H54 (cell line): ENCODE data around the gene PDE2A.
A peak's percentile ranks its signal among the peaks of the same experiment; 100 is the strongest.

Experiments used
- DNase-seq: peaks from one replicate; pipeline ENCODE4 v3.0.0; 2011; ENCODE audit warnings: low spot score, mixed read lengths; ENCODE audit not compliant: insufficient read length
- FAIRE-seq: peaks from 3 replicates; lab custom pipeline; 2011; peaks lifted over from hg19 to GRCh38; lab: Jason Lieb, UNC
- POLR2A ChIP-seq: IDR thresholded peaks from 2 replicates; pipeline ENCODE4 v1.6.1; 2011; ENCODE audit warnings: low read depth, mild to moderate bottlenecking, low read length

PDE2A gene

GRCh38 chr11:72637198-72637597, 37.0 kb downstream of the PDE2A start:
- TF ChIP-seq POLR2A = no peak
- FAIRE-seq = no peak

GRCh38 chr11:72636376-72636775, 37.8 kb downstream of the PDE2A start:
- FAIRE-seq = no peak
- TF ChIP-seq POLR2A = no peak
- no peak for DNase-seq

More at GRCh38 chr11:72637198-72637597, 37.0 kb downstream of the PDE2A start:
- peak; percentile 40 for DNase-seq

GRCh38 chr11:72635933-72636332, 38.3 kb downstream of the PDE2A start:
- FAIRE-seq = no peak
- no peak for TF ChIP-seq POLR2A
- DNase-seq = no peak

DNA sequence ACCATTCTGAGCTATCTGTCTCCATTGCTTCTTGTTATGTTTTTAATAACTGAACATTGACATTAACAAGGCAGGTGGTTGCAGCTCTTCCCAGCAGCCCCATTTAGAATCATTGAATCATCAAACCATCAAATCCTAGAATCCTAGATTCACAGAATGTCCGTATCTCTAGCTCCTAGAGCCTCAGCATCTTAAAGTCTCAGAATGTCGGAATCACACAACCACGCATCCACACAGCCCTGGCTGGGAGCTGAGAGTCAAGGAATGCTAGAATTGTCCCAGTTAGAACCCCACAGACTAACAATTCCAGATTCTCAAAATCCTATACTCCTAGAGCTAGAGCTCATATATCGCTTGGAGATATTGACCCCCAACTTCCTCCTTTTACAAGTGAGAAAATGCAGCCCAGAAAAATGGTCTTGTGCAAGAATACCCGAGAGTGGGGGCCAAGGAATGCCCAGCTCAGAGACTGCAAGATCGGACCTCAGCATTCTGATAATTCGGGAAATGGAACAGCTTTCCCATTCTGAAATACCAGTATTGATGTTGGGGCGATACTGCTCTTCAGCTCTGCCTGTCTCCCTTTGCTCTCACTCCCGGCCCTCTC, 38.8 kb downstream of the PDE2A start:
- no peak for TF ChIP-seq POLR2A
- DNase-seq (no peak), FAIRE-seq (no peak)

DNA sequence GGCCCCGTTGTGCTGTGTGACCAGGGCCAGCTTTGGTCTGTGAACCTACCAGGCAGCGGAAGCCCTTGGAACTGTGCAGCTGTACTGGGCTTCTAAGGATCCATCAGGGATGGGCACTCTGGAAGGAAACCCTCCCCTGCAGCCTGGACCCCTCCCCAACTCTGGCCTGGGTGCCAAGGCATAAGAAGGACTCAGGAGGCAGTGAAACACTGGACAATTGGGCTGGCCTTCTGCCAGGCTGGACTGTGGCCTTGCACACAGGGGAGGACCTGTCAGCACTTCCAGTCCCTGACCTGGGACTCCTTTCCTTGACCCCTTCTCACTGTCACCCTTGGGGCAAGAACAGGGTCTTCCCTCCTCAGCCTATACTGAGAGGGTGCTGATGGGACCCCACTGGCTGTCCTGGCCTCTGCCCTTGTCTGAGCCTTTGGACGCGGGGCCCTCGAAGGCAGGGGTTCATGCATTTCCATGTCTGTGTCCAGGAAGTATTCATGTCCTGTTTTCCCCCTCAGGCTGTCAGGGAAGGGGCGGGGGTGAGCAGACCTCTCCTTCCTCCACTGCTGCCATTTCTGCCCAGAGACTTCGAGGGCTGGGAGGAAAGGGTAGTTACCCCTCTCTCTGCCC, 39.6 kb downstream of the PDE2A start:
- DNase-seq (no peak), FAIRE-seq (no peak)
- no peak for TF ChIP-seq POLR2A

GRCh38 chr11:72634016-72634415, 40.2 kb downstream of the PDE2A start:
- DNase-seq (no peak), FAIRE-seq (no peak)
- TF ChIP-seq POLR2A = no peak

DNA sequence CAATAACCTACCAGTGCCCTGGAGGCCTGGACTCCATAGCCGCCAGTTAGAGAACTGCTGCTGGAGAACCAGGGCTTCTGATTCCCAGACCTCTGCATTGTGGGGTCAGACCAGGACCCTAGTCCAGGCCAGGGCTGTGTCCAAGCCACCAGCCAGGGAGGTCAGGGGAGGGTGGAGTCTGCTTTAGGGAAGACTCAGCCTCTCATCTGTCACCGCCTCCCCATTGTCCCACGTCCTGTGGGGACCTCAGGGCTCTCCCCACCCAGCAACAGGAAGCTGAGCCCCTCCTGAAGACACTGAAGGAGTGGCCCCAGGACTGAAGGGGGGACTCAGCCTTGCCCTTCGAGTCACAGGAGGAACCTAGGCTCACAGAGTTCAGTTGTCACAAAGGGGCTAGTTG, 41.2 kb downstream of the PDE2A start:
- TF ChIP-seq POLR2A = no peak
- FAIRE-seq (no peak), DNase-seq (no peak)

- DNase-seq (peak; percentile 85), FAIRE-seq (no peak)
- no peak for TF ChIP-seq POLR2A
These were observed 42.2 kb downstream of the PDE2A start for GRCh38 chr11:72631806-72632731.

GRCh38 chr11:72630104-72630852, 43.9 kb downstream of the PDE2A start:
- TF ChIP-seq POLR2A = no peak
- DNase-seq (no peak), FAIRE-seq (no peak)

- no peak for TF ChIP-seq POLR2A
- no peak for FAIRE-seq
- DNase-seq = peak; percentile 53
These were observed 45.0 kb downstream of the PDE2A start for GRCh38 chr11:72629266-72629665.

DNA sequence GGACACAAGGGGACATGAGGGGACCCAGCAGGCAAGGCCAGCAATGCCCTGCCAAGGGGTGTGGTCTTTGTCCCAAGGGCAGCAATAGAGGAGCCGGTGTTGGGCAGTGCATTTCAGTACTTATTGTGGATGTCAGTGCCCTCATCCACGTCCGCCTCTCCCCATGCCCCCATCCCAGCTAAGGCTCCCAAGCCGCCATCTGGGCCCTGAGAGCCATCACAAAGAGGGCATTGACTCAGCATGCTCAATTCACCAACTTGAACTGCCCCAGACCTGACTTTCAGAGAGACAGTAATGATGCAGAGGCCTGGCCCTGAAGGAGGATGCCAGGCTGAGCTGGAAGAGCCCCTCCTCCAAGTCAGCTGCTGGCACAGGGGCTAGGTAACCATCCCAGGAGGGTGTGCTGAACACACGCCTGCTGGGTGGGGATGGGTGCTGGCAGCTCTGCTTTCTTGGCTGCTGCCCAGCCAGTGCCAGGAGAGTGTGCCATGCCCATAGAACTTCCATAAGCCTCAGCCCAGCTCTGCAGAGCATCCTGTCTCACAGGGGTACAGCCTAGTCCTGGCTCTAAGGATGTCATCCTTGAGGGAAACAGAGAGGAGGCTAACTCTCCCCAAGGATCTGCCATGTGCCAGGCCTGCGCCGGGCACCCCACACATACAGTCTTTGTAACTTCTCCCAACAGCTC, 46.5 kb downstream of the PDE2A start:
- FAIRE-seq (no peak), DNase-seq (no peak)
- TF ChIP-seq POLR2A = no peak

DNA sequence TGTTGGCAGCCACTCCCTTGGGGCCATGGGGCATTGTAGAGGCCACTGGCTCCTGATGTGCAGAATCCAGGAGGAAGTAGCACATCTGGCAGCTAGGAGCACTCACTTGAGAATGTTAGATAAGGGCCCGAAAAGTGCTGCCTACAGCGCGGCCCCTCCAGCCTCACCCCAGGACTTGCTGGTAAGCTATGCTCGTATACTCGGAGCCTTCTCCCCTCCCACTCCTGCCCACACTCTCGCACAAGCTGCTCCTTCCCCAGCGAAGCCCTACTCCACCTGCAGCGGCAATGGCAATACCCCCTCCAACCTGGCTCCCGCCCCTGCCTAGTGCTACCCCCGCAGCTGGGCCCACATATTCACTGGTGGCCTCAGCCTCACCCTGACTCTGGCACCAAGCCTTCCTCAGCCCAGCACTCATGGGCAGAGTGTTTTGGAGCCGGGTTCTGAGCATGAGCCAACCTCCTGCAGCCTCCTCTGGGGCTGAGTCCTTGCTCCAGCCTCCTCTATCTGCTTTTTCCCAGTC, 47.7 kb downstream of the PDE2A start:
- FAIRE-seq = no peak
- TF ChIP-seq POLR2A = no peak

GRCh38 chr11:72625691-72626413, 48.4 kb downstream of the PDE2A start:
- no peak for DNase-seq
- no peak for TF ChIP-seq POLR2A
- no peak for FAIRE-seq

More for the DNA sequence above, 47.7 kb downstream of the PDE2A start:
- no peak for DNase-seq
